Measurements from ENCODE around the gene IPO13.

- TF ChIP-seq CTCF (IDR thresholded peaks at IDR 0.05; ENCODE audit: borderline replicate concordance, extremely low read depth, low read length, poor library complexity, severe bottlenecking) (no peak), EZH2 (IDR thresholded peaks at IDR 0.05; ENCODE audit: borderline replicate concordance, low read depth, low read length, severe bottlenecking) (no peak)
Observed at GRCh38 chr1:43960798-43961197, 14.0 kb downstream of the IPO13 start.
